ENCODE data around the gene ILF2.
A peak's percentile ranks its signal among the peaks of the same experiment; 100 is the strongest.

The ILF2 gene

GRCh38 chr1:153623101-153623500 is 47.7 kb downstream of the ILF2 start:
- TF ChIP-seq, protein P1, sequence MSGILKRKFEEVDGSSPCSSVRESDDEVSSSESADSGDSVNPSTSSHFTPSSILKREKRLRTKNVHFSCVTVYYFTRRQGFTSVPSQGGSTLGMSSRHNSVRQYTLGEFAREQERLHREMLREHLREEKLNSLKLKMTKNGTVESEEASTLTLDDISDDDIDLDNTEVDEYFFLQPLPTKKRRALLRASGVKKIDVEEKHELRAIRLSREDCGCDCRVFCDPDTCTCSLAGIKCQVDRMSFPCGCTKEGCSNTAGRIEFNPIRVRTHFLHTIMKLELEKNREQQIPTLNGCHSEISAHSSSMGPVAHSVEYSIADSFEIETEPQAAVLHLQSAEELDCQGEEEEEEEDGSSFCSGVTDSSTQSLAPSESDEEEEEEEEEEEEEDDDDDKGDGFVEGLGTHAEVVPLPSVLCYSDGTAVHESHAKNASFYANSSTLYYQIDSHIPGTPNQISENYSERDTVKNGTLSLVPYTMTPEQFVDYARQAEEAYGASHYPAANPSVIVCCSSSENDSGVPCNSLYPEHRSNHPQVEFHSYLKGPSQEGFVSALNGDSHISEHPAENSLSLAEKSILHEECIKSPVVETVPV (CRISPR knock-in tag; IDR thresholded peaks at IDR 0.05), result no peak
- TF ChIP-seq ZFP3 (CRISPR knock-in tag; IDR thresholded peaks at IDR 0.05), result no peak
- no peak for TF ChIP-seq TCF4 (CRISPR knock-in tag; IDR thresholded peaks at IDR 0.05; ENCODE audit: borderline replicate concordance)
- TF ChIP-seq OSR1 (CRISPR knock-in tag; IDR thresholded peaks at IDR 0.05), result no peak

DNA sequence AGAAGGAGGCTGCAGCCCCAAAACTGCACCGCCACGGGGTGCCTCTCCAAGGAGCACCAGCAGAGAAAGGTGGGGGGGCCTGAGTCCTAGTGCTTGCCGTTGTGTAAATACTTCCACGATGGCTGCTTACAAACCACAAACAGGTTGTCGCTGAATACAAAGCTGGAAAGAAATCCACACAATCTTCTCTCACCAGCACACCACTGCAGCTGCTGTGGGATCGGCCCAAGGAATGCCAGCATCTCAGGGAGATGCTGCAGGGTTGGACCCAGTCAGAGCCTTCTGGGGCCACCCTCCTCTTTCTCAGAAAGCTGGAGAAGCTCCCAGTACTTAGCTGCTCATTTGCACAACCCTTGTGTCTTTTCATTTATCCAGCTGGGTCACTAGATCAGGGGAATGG is 51.6 kb downstream of the ILF2 start:
- ATAC-seq, result no peak
- no peak for TF ChIP-seq BACH2 (CRISPR knock-in tag; IDR thresholded peaks at IDR 0.05; ENCODE audit: borderline replicate concordance)
- TF ChIP-seq, protein P2, sequence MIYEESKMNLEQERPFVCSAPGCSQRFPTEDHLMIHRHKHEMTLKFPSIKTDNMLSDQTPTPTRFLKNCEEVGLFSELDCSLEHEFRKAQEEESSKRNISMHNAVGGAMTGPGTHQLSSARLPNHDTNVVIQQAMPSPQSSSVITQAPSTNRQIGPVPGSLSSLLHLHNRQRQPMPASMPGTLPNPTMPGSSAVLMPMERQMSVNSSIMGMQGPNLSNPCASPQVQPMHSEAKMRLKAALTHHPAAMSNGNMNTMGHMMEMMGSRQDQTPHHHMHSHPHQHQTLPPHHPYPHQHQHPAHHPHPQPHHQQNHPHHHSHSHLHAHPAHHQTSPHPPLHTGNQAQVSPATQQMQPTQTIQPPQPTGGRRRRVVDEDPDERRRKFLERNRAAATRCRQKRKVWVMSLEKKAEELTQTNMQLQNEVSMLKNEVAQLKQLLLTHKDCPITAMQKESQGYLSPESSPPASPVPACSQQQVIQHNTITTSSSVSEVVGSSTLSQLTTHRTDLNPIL (CRISPR knock-in tag; IDR thresholded peaks at IDR 0.05; ENCODE audit: low read depth), result no peak

More at GRCh38 chr1:153623101-153623500, 47.7 kb downstream of the ILF2 start:
- no peak for ATAC-seq

DNA sequence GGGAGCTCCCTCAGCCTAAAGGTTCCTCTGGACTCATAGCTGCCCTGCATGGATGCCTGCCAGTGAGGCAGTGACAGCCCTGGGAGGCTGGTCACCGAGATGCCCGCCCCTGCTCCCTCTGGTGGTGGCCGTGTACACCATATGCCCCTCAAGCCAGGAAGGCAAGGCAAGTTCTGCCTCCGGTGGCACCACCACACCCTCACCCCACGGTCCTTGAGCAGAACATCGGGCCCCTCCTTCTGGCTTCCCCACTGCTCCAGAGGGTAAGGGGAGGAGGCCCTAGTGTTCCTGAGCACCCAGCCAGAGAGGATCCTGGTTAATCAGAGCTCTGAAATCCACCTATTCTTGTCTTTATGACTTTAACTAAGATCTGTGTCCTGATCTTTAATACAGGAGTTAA is 53.1 kb downstream of the ILF2 start:
- TF ChIP-seq ZNF565 (CRISPR knock-in tag; conservative IDR thresholded peaks at IDR 0.05; ENCODE audit: low read depth) (no peak), ZC3H10 (CRISPR knock-in tag; IDR thresholded peaks at IDR 0.05) (no peak), SNAI2 (CRISPR knock-in tag; IDR thresholded peaks at IDR 0.05) (no peak), OSR1 (CRISPR knock-in tag; IDR thresholded peaks at IDR 0.05) (no peak), ISL1 (CRISPR knock-in tag; IDR thresholded peaks at IDR 0.05) (no peak)
- ATAC-seq, result peak; percentile 92

DNA sequence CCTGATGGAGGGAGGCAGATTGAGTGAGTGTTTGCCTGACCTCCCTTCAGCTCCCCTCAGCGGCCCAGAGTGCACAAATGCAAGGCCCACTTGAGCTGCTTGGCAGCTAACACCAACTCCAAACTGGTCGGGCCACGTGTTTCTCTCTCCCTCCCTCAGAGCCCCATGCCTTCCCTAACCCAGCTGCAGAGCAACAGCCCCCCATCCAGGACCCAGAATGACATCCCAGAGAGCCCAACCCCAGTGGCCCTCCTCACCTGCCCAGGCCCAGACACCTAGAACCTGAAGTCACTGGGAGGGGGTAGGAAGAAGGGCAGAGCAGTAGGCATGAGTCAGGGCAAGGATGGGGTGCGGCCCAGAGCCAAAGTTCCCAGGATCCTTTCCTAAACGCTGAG is 53.9 kb downstream of the ILF2 start:
- no peak for TF ChIP-seq OSR1 (CRISPR knock-in tag; IDR thresholded peaks at IDR 0.05)
- TF ChIP-seq BACH2 (CRISPR knock-in tag; IDR thresholded peaks at IDR 0.05; ENCODE audit: borderline replicate concordance), result no peak
- TF ChIP-seq ZFP3 (CRISPR knock-in tag; IDR thresholded peaks at IDR 0.05), result no peak
- TF ChIP-seq ZFP30 (CRISPR knock-in tag; IDR thresholded peaks at IDR 0.05), result no peak
- no peak for TF ChIP-seq TSHZ2 (CRISPR knock-in tag; IDR thresholded peaks at IDR 0.05)
- TF ChIP-seq, protein P1 (CRISPR knock-in tag; IDR thresholded peaks at IDR 0.05), result no peak
- no peak for TF ChIP-seq ZC3H10 (CRISPR knock-in tag; IDR thresholded peaks at IDR 0.05)
- no peak for TF ChIP-seq TCF4 (CRISPR knock-in tag; IDR thresholded peaks at IDR 0.05; ENCODE audit: borderline replicate concordance)
- TF ChIP-seq, protein P2 (CRISPR knock-in tag; IDR thresholded peaks at IDR 0.05; ENCODE audit: low read depth), result no peak
- TF ChIP-seq GLIS3 (CRISPR knock-in tag; IDR thresholded peaks at IDR 0.05), result no peak
- ATAC-seq, result no peak

- ATAC-seq, result no peak
These were observed 54.5 kb downstream of the ILF2 start, which contains the start of gene S100A14 for GRCh38 chr1:153616144-153616916. Gene S100A14, minus strand, starts transcription at chr1:153616325. Its CDS starts 467 bp downstream, at chr1:153615858.

More at GRCh38 chr1:153616144-153616916, 54.5 kb downstream of the ILF2 start, which contains the start of gene S100A14:
- TF ChIP-seq CSDC2 (CRISPR knock-in tag; IDR thresholded peaks at IDR 0.05) (no peak), ESRRG (CRISPR knock-in tag; IDR thresholded peaks at IDR 0.05) (no peak), ZFP30 (CRISPR knock-in tag; IDR thresholded peaks at IDR 0.05) (no peak), GLIS3 (CRISPR knock-in tag; IDR thresholded peaks at IDR 0.05) (no peak), OSR1 (CRISPR knock-in tag; IDR thresholded peaks at IDR 0.05) (no peak)

Measured in SK-N-SH treated with all-trans-retinoic acid at 6 μM for 48 hours (cell line).